ENCODE measurements around the gene VPS13C.

The VPS13C gene

GRCh38 chr15:61839546-61839945, 220.7 kb downstream of the VPS13C start:
- no peak for DNase-seq

GRCh38 chr15:61835496-61836106, 224.6 kb downstream of the VPS13C start:
- DNase-seq = peak; percentile 9 to 61

- no peak for DNase-seq
Measured at GRCh38 chr15:61835029-61835428, 225.2 kb downstream of the VPS13C start.

- peak; percentile 5 to 76 for DNase-seq
Measured at GRCh38 chr15:61834076-61834697, 226.1 kb downstream of the VPS13C start.

GRCh38 chr15:61832223-61832622, 228.0 kb downstream of the VPS13C start:
- no peak for DNase-seq

GRCh38 chr15:61831505-61831921, 228.7 kb downstream of the VPS13C start:
- no peak for DNase-seq

- DNase-seq = no peak
Measured at GRCh38 chr15:61830536-61831330, 229.5 kb downstream of the VPS13C start.

- no peak for DNase-seq
Measured at GRCh38 chr15:61829514-61829889, 230.7 kb downstream of the VPS13C start.

- no peak for DNase-seq
Measured at GRCh38 chr15:61828860-61829513, 231.3 kb downstream of the VPS13C start.

- DNase-seq = no peak
Measured at GRCh38 chr15:61828008-61828407, 232.2 kb downstream of the VPS13C start.

- no peak for DNase-seq
Measured at GRCh38 chr15:61827131-61827530, 233.1 kb downstream of the VPS13C start.

GRCh38 chr15:61824291-61824690, 236.0 kb downstream of the VPS13C start:
- no peak for DNase-seq

- no peak for DNase-seq
Measured at GRCh38 chr15:61822511-61822910, 237.7 kb downstream of the VPS13C start.

- DNase-seq = no peak
Measured at GRCh38 chr15:61820951-61821350, 239.3 kb downstream of the VPS13C start.

- no peak for DNase-seq
Measured at GRCh38 chr15:61820212-61820611, 240.0 kb downstream of the VPS13C start.

GRCh38 chr15:61819386-61819785, 240.9 kb downstream of the VPS13C start:
- DNase-seq = no peak

GRCh38 chr15:61818801-61819200, 241.4 kb downstream of the VPS13C start:
- DNase-seq = no peak

- DNase-seq = no peak
Measured at GRCh38 chr15:61816856-61817255, 243.4 kb downstream of the VPS13C start.

GRCh38 chr15:61815356-61816083, 244.7 kb downstream of the VPS13C start:
- DNase-seq = no peak

- DNase-seq = no peak
Measured at GRCh38 chr15:61812476-61812875, 247.8 kb downstream of the VPS13C start.

- DNase-seq = no peak
Measured at GRCh38 chr15:61811952-61812351, 248.3 kb downstream of the VPS13C start.

GRCh38 chr15:61809216-61809615, 251.0 kb downstream of the VPS13C start:
- no peak for DNase-seq

Measured in NCI-H446 (cell line).